Measurements from ENCODE around the gene PNPLA5.

PNPLA5 gene

DNA sequence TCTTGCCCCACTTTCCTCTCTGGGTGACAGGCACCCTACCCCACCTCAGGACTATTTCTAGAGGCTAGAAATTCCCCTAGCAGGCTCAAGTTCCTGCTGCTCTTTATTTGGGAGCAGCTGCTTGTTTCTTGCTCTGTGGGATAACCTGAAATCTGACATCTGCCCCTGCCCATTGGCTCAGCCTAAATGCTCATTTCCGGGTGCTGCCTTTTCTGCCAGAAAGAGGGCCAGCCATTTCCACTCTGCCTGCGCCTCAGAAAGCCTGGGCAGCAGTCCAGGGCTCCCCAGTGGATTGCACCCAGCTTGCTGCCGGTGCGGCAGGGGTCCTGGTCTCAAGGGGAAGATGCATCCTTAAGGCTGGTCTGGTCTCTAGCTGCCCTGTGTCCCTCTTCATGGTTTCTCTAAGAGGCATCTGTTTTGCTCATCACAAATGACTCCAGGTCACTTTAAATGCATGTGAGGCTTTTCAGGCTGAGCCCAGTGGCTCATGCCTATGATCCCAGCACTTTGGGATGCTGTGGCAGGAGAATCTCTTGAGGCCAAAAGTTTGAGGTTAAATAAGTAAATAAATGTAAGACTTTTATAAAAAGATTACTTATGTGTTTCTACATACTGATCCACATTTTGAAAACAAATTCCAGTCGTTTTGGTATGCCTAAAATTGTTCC lies 10.3 kb upstream of the PNPLA5 start:
- peak; percentile 70 for DNase-seq (ENCODE audit: low spot score)

DNA sequence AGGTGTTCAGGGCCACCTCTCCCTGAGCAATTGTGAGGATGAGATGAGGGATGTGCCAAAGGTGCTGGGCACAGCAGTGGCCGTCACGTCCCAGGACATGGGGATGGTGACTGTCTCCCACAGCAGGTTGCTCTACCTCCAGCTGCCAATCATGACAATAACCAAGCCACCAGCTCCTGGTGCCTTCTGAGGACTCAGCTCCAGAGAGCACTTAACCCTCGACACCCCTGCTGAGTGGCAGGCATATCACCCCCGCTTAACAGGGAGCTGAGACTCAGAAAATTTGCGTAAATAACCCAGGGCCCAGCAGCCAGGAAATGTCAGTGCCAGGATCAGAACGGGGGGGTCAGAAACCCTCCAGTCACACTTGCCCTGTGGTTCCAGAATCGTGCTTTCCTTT lies 8.4 kb upstream of the PNPLA5 start:
- no peak for DNase-seq (ENCODE audit: low spot score)

DNA sequence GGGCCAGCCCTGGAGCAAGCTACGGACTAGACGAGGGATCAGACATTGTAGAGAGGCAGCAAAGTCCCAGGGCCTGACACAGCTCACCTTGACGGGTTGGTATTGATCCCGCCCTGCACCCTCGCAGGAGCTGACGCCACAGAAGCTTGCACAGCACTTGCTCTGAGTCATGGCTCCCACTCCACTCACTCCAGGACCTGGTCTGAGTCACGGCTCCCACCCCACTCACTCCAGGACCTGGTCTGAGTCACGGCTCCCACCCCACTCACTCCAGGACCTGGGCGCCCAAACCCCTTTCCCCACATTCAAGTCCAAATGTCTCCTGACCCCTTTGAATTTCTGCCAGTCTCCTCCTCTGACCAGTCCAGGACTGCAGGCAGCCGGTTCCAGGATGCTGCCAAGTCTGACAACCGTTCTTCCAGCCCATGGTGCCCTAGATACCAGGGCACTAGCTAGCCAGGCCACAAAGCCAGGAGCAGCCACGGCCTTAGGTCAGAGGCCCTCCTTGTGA lies 6.0 kb upstream of the PNPLA5 start:
- DNase-seq (ENCODE audit: low spot score), result peak; percentile 75

DNA sequence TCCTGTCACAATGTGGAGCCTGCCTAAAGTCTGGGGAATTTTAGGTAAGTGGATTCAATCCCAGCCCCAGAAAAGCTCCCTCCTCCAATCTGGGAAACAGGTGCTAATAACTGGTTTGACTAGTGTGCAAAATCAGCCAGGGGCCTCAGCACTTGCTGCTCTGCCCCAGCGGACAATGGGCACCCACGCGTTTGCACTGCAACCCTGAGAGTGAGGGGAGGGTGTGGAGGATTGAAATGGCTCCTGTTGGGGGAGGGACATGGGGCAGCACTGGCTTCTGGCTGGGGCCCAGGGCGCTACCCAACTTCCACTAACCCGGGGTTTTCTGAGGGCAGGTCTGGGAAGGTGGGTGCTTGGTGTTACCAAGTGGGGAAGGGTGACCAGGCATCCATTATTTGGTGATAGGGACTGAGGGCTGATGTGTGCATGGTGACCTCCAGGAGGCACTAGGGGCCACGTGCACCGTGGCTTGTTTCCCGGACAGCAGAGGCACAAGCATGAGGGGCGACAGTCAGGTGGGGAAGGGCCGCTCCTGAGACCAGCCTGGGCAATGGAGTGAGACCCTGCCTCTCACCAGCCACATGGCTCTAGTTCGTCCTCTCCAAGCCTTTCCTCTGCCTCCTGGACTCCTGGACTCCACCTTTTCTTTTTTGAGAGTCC lies 4.3 kb upstream of the PNPLA5 start:
- DNase-seq (ENCODE audit: low spot score), result no peak

DNA sequence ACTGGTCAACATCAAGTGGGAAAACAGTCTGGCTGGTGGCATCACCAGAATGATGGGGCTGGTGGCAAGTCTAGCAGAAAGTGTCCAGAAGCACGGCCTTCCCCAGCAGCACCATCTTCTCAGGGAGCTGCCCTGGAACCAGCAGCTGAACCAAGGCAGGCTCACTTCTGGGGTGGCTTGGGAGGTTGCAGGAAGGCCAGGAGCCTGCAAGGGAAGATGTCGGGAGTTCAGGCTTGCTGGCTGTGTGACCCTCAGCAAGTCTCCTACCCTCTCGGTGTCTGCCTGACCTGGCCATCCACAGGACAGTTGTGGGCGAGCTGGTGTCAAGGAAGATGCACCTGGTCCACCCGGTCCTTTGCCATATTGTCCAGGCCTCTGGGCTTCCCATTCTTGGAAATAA lies 2.3 kb upstream of the PNPLA5 start:
- DNase-seq (ENCODE audit: low spot score), result no peak

DNA sequence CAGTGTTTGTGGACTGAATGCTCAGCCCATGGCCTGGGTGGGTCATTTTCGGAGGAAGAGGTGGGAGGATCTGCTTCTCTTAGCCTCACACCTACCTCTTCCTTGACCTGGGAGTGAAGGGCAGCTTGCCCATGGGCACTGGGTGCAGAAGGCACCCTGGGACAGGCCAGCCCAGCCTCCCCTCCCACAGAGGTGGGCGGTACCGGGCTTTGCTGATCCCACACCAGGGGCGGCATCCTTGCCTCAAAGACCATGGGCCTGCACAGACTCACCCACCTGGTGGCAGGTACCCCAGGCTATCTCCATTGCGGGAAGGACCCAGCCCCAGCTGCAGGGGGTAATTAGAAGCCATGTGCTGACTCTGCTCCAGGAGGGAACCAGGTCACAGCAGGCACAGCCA lies 1.5 kb upstream of the PNPLA5 start:
- no peak for DNase-seq (ENCODE audit: low spot score)

DNA sequence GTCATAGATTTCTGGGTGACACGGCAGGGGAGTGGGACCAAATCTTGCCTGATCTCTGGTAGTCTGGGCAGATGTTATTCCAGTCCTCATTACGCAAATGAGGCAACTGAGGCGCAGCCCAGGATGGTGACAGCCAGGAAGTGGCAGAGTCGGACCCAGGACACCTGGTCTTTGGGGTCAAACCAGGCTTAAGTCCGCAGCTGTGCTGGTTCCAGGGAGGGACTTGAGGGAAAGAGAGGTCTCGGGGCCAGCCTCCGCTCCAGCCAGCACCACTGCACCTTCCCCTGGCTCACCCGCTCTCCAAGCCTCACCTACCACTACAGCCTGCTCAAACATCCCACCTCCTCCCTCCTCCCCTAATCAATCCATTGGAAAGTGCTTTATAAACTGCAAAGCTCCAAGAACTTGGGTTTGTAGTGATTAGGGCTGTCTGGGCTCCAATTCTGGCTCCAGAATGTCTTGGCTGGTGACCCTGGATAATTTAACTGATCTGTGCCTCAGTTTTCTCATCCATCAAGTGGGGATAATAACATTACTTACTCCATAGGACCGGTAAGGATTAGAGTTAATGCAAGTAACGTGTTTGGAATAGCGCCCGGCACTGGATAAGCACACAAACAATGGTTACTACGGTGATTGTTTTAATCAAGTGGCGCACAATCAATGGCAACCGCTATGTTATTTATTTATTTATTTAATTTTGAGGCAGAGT lies 526 bp upstream of the PNPLA5 start:
- DNase-seq (ENCODE audit: low spot score), result no peak

DNA sequence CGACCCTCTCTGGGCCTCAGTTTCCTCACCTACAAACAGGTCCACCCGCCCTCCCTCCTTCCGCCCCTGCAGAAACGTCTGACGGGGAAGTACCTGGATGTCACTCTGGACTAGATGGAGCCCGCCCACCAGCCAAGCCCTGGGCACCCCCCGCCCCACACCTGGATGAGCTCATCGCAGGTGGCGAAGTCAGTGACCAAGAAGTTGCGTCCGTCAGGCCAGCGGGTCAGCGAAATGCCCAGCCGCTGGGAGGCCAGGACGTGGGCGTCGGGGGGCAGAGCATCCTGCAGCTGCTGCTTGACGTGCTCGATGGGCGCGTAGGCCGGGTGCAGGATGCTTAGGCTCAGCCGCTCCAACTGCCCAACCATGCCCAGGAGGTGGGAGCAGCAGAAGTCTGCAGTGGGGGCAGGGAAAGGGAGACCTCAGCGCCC lies 897 bp downstream of the PNPLA5 start:
- DNase-seq (ENCODE audit: low spot score), result no peak

DNA sequence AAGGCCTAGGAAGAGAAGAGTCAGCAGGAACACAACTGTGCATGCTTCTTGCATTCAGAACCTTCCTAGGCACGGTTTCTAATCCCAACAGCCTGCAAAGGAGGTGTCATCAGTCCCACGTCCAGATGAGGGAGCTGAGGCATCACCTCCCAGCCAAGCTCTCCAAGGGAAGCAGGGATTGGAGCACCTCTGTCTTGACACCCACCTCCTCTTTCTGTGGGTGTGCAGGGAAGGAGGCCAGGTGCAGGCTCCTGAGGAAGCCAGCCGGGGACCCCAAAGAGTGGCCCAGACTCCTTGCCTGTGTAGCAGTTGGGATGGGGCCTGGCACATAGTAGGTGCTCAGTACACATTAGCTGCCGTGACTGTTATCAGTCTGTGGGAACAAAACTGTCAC lies 2.0 kb downstream of the PNPLA5 start:
- DNase-seq (ENCODE audit: low spot score), result peak; percentile 58

DNA sequence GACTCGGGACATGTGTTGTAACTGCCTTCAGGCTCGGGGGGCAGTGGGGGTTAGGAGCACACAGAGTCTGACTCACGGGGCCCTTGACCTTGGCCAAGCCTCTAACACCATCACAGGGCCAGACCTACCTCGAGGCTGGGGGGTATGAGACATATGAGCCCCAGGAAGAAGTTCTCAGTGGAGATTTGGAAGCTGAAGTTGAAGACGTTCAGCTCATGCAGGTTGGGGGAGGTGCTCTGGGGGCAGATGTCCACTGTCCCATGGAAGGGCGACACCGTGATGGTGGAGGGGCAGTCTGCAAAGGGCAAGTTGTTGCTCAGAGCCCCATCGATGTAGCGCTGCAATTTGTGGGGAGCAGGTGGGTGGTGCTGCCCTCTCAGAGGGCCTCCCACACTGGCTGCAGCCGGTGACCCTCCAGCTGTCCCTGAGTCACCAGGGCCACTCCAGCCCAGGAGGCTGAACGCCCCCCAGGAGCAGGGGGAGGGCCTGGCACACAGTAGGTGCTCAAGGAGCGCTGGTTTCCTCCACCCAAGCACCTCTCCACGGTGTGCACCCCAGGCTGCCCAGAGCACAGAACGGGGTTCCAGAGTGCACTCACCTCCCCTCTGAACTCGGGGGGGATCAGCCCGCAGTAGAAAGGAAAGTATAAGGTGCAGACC lies 2.5 kb downstream of the PNPLA5 start:
- no peak for DNase-seq (ENCODE audit: low spot score)

DNA sequence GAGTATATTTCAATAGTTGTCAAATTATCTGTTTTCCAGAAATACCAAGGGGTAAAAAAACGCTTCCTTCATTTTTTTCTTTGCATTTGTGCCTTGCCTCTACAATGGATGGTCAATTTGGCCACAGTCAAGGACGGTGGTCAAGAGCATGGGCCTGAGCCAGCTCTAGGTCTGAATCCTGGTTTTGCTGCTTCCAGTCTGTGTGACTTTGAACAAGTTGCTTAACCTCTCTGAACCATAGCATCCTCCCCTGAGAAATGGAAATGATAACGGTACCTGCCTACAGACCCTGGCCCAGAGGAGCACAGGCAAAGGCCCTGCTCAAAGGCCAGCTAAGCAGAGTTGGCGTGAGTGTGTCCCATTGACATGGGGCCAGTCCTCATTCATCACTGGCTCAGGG lies 3.1 kb downstream of the PNPLA5 start:
- DNase-seq (ENCODE audit: low spot score), result no peak

DNA sequence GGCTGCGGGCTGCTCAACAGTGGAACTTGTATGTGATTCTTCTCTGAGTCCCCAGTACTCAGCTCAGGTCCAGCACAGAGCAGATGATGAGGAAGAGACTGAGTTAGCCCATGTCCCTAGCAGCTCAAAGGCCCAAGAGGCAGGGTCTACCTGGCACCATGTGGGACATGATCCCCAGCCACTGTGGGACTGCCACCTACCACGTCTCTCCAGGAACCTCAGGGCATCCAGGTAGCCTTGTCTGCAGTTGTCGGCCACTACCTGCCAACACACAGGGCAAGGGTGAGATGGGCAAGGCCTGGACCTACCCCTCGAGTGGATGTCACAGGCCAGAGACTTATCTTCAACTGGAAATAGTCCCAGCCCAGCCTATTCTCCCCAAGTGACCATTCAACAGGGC lies 4.4 kb downstream of the PNPLA5 start:
- DNase-seq (ENCODE audit: low spot score), result no peak

DNA sequence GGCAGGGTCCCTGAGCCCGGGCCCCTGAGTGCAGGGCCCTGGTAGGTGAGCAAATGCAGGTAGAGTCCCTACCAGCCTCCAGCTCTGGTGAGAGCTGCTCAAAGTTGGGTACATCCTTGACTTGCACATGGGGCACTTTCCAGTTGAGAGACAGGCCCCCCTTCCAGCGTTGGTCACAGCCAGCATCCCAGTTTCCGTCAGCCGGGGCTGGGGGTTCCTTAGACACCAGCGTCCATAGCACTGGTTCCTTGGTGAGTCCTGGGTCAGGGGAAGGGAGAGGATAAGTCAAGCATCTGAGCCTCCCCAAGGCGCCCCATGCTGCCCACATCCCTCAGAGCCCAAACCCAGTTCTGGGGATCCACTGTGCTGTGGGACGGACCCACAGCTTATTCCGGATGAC lies 5.6 kb downstream of the PNPLA5 start:
- no peak for DNase-seq (ENCODE audit: low spot score)

DNA sequence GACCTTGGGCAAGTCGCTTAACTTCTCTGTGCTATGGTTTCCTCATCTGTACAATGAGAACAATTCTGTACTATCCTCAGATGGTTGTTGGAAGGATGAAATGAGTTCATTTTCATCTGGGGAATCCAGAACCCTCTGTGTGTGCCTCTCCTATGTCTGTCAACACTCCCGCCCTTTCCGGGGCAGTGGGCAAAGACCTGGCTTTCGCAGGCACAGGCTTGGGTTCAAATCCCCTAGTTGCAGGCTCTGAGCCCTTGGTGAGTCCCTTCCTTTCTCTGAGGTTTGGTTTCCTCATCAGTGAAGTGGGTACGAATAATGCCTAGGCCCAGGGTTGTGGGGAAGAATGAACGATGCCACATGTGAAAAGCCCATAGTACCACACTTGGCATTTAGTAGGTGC lies 6.0 kb downstream of the PNPLA5 start:
- DNase-seq (ENCODE audit: low spot score), result no peak

DNA sequence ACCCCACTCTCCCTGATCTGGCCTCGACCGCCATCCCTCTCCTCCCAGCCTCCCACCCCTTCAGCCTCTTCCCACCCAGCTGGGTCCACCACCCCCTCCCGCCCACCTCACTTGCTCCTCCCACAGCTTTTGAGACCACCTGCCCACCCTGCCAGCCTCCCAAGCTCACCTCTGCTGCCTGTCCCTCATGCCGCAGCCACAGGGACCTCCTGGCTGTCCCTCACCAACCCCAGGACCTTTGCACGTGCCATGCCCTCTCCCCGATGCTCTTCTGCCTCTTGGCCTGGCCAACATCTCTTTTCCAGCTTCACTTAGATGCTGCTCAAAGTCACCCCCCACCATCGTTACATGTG lies 6.5 kb downstream of the PNPLA5 start:
- DNase-seq (ENCODE audit: low spot score), result no peak

DNA sequence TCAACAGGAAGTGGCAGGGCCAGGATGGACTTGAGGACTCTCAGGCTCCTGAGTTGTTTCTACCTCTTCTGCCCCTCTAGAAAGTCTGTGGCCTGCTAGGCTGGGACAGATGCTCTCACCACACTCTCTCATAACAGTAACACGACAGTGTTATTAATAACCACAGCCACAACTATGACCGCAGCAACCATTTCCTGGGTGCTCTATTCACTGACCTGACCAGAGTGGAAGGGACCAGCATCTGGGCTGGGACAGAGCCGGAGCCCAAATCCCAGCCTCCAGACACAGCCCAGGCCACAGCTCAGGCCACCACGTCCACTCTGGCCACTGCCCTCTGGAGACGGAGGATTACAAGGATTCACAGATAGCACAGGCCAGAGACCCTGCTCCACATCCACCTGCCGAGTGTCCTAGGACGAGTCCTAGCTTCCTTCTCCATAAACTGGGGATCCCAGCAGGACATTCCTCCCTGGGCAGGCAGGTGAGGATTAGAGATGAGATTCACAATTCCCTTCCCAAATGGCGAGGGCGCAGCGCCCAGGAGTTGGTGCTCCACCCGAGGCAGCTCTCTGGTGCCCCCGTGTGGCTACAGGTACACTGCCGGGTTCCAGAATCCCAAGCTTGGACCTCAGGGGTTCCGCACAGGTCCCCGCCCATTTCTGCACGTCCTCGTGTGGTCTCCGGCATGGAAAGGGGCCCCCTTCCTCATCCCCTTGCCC lies 7.1 kb downstream of the PNPLA5 start:
- DNase-seq (ENCODE audit: low spot score), result peak; percentile 88

DNA sequence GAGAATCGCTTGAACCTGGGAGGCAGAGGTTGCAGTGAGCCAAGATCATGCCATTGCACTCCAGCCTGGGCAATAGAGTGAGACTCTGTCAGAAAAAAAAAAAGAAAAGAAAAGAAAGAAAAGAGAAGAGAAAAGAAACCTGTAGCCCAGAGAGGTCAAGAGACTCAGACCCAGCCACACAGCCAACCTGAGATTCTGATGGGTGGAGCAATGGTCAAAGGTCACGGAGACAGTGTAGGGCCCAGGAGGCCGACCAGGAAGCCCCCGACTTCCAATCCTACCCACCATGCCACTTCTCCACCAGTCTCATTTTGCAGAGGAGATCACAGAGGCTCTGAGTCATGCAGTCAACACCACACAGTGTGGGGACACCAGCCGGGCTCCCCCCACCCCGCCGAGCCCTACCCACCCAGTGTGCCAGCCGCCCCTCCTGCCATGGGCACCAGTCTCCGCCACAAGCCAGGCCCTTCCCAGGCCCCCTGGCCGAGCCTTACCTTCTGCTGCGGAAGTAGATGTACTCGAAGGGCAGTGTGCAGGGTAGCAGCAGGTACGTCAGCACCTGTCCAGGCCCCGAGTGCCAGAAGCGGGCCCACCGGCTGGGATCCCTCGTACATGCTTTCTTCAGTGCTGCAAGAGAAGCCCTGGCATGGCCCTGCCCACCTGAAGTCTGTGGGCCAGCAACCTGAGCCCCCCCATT lies 7.9 kb downstream of the PNPLA5 start:
- no peak for DNase-seq (ENCODE audit: low spot score)

DNA sequence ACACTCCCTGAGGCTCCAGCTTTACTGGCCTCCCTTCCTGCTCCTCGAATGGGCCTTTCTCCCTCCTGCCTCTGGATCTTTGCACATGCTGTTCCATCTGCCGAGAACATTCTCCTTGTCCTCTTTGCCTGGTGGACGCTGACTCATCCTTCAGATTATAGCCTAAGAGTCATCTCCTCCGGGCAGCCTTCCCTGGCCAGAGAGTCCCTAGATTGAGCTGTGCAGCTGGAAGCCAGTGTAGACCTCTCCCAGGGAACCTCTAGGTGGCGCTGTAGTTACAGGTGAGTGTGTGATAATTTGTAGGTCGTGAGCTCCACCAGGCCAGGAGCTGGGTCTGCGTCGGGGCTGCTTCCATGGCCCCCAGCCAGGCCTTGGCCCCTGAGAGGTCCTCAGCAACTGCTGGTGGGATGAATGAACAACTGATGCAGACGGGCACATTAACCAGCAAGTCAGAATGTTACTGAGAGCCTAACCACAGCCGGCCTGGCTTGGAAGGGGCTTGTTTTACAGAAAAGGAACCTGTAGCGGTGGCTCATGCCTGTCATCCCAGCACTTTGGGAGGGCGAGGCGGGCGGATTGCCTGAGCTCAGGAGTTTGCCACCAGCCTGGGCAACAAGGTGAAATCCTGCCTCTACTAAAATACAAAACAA lies 8.7 kb downstream of the PNPLA5 start:
- peak; percentile 68 for DNase-seq (ENCODE audit: low spot score)

DNA sequence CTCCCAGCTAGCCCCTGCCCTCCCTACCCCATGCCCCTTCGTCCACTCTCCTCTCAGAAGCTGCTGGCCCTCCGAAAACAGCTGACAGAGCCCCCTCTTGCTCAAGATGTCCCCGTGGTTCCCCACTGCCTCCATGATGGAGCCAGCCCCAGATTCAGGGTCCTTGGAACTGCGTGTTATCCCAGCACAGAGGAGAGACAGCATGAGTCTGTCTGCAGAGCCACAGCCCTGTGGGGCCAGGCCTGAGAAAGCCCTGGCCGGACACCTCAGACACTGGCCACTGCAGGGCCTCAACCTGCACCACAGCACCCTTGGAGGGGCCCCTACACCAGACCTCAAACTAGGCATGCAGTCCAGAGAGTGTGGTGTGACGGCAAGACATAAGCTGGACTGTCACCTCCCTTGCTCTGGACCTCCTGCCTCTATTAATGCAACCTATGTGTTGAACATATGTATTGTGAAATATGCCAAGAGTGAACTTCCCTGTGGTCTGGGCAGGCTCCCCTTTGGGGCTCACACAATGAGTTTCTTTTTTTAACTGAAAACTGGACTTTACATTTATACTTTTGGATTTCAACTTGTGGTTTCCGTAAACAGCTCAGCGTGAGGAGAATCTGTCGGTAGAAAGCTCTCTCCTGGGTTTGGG lies 9.6 kb downstream of the PNPLA5 start:
- no peak for DNase-seq (ENCODE audit: low spot score)
